ENCODE results near the gene KRT39. TPM values are rescaled to one million over a fixed set of nuclear protein-coding genes. Genes with fewer than 3 reads are reported as not detected.
"Not testable (repeated sequence)": the region's sequence is repeated elsewhere in the genome, so short reads cannot be mapped to it uniquely, and the experiment has no call there.

KRT39 gene
- polyA plus RNA-seq, 1 donor (not counting 4 experiments of a cell fraction or from before 2014, with no cell fraction given): not detected

GRCh38 chr17:40921026-40921425, 45.7 kb downstream of the KRT39 start:
- Histone ChIP-seq H3K4me1 (ENCODE audit: control insufficient read depth, extremely low read depth, insufficient read depth, low read length) (peaks cover 18% of the 10 kb centered on the region), H3K36me3 (ENCODE audit: control insufficient read depth in 2 of 2, extremely low read depth in 1 of 2, insufficient read depth in 2 of 2, low read length in 2 of 2) (no peaks in the 10 kb centered on the region), H3K27ac (ENCODE audit: control insufficient read depth, insufficient read depth, low read length) (no peak overlapping the region), H4K20me1 (ENCODE audit: control insufficient read depth, extremely low read depth, insufficient read depth, low read length) (no peaks in the 10 kb centered on the region), H3K4me2 (ENCODE audit: control insufficient read depth, extremely low read depth, insufficient read depth, low read depth, low read length) (no peak overlapping the region), H3K4me3 (ENCODE audit: control insufficient read depth in 2 of 3, extremely low read depth in 1 of 3, insufficient read depth in 2 of 3, low read depth in 1 of 3, low read length in 3 of 3) (no peak overlapping the region), H3K9ac (ENCODE audit: control insufficient read depth, extremely low read depth, insufficient read depth, low read length) (no peak overlapping the region), H2AFZ (ENCODE audit: control insufficient read depth, low read length) (no peak overlapping the region), H3K79me2 (ENCODE audit: control insufficient read depth, insufficient read depth, low read length) (no peaks in the 10 kb centered on the region), H3K9me1 (ENCODE audit: control insufficient read depth, extremely low read depth, insufficient read depth, low read length) (no peaks in the 10 kb centered on the region), H3K9me3 (ENCODE audit: control insufficient read depth, low read depth, low read length) (no peaks in the 10 kb centered on the region), H3K27me3 (ENCODE audit: control insufficient read depth, extremely low read depth, insufficient read depth, low read length) (no peaks in the 10 kb centered on the region)
- dilution Hi-C loops (cut with MboI; ENCODE audit: extremely low pct_ligation_motif_present, low sequenced_read_pairs): no loop called here
- FAIRE-seq: peak; percentile 67
- no peak for TF ChIP-seq CTCF (optimal IDR thresholded peaks at IDR 0.05 in 1 of 3, IDR thresholded peaks at IDR 0.05 in 1 of 3, conservative IDR thresholded peaks at IDR 0.05 in 1 of 3; ENCODE audit: extremely low read depth in 1 of 3, insufficient read depth in 2 of 3, low read length in 3 of 3)
- no peak for DNase-seq (ENCODE audit: low read depth, low spot score)

GRCh38 chr17:40917116-40917515, 49.6 kb downstream of the KRT39 start:
- dilution Hi-C loops (cut with MboI; ENCODE audit: extremely low pct_ligation_motif_present, low sequenced_read_pairs); H2AFZ ChIP-seq (ENCODE audit: control insufficient read depth, low read length); H3K4me2 ChIP-seq (ENCODE audit: control insufficient read depth, extremely low read depth, insufficient read depth, low read depth, low read length); H4K20me1 ChIP-seq (ENCODE audit: control insufficient read depth, extremely low read depth, insufficient read depth, low read length); H3K9me1 ChIP-seq (ENCODE audit: control insufficient read depth, extremely low read depth, insufficient read depth, low read length); DNase-seq (ENCODE audit: low read depth, low spot score); H3K4me3 ChIP-seq (ENCODE audit: control insufficient read depth in 2 of 3, extremely low read depth in 1 of 3, insufficient read depth in 2 of 3, low read depth in 1 of 3, low read length in 3 of 3); H3K36me3 ChIP-seq (ENCODE audit: control insufficient read depth in 2 of 2, extremely low read depth in 1 of 2, insufficient read depth in 2 of 2, low read length in 2 of 2); H3K79me2 ChIP-seq (ENCODE audit: control insufficient read depth, insufficient read depth, low read length); H3K27me3 ChIP-seq (ENCODE audit: control insufficient read depth, extremely low read depth, insufficient read depth, low read length); H3K9ac ChIP-seq (ENCODE audit: control insufficient read depth, extremely low read depth, insufficient read depth, low read length); H3K9me3 ChIP-seq (ENCODE audit: control insufficient read depth, low read depth, low read length); FAIRE-seq: not testable (repeated sequence)
- peaks cover 38% of the 10 kb centered on the region for H3K4me1 ChIP-seq (ENCODE audit: control insufficient read depth, extremely low read depth, insufficient read depth, low read length)
- peak overlapping the region; percentile 99 for H3K27ac ChIP-seq (ENCODE audit: control insufficient read depth, insufficient read depth, low read length)

- Histone ChIP-seq H3K9me3 (ENCODE audit: control insufficient read depth, low read depth, low read length) (no peaks in the 10 kb centered on the region), H2AFZ (ENCODE audit: control insufficient read depth, low read length) (peak overlapping the region; percentile 64), H3K79me2 (ENCODE audit: control insufficient read depth, insufficient read depth, low read length) (no peaks in the 10 kb centered on the region), H3K27me3 (ENCODE audit: control insufficient read depth, extremely low read depth, insufficient read depth, low read length) (no peaks in the 10 kb centered on the region), H3K9ac (ENCODE audit: control insufficient read depth, extremely low read depth, insufficient read depth, low read length) (peak overlapping the region; percentile 58), H3K27ac (ENCODE audit: control insufficient read depth, insufficient read depth, low read length) (peak overlapping the region; percentile 99), H3K36me3 (ENCODE audit: control insufficient read depth in 2 of 2, extremely low read depth in 1 of 2, insufficient read depth in 2 of 2, low read length in 2 of 2) (no peaks in the 10 kb centered on the region), H3K4me1 (ENCODE audit: control insufficient read depth, extremely low read depth, insufficient read depth, low read length) (peaks cover 41% of the 10 kb centered on the region), H3K4me2 (ENCODE audit: control insufficient read depth, extremely low read depth, insufficient read depth, low read depth, low read length) (no peak overlapping the region), H4K20me1 (ENCODE audit: control insufficient read depth, extremely low read depth, insufficient read depth, low read length) (no peaks in the 10 kb centered on the region), H3K9me1 (ENCODE audit: control insufficient read depth, extremely low read depth, insufficient read depth, low read length) (no peaks in the 10 kb centered on the region), H3K4me3 (ENCODE audit: control insufficient read depth in 2 of 3, extremely low read depth in 1 of 3, insufficient read depth in 2 of 3, low read depth in 1 of 3, low read length in 3 of 3) (no peak overlapping the region)
- peak; percentile 52 for DNase-seq (ENCODE audit: low read depth, low spot score)
- TF ChIP-seq EZH2 (IDR thresholded peaks at IDR 0.05; ENCODE audit: low read length) (no peak), CTCF (optimal IDR thresholded peaks at IDR 0.05 in 1 of 3, IDR thresholded peaks at IDR 0.05 in 1 of 3, conservative IDR thresholded peaks at IDR 0.05 in 1 of 3; ENCODE audit: extremely low read depth in 1 of 3, insufficient read depth in 2 of 3, low read length in 3 of 3) (no peak)
- no peak for FAIRE-seq
- dilution Hi-C loops (cut with MboI; ENCODE audit: extremely low pct_ligation_motif_present, low sequenced_read_pairs): no loop called here
These were observed 50.4 kb downstream of the KRT39 start for GRCh38 chr17:40916366-40916765.
